HG02943 (cell line): Measurements from ENCODE around the gene ZNF618.

ENCODE experiments used
- ATAC-seq: cut with Tn5 transposase; IDR thresholded peaks from one replicate; pipeline ENCODE4 v1.9.1; 2021; ENCODE audit warnings: mild to moderate bottlenecking, low read depth, moderate library complexity; ENCODE audit not compliant: unreplicated experiment

Gene ZNF618

GRCh38 chr9:114089206-114089840, 213.2 kb downstream of the ZNF618 start:
- ATAC-seq, result no peak

GRCh38 chr9:114090798-114091197, 214.7 kb downstream of the ZNF618 start:
- no peak for ATAC-seq

GRCh38 chr9:114091711-114092110, 215.6 kb downstream of the ZNF618 start:
- no peak for ATAC-seq

GRCh38 chr9:114092336-114092735, 216.2 kb downstream of the ZNF618 start:
- no peak for ATAC-seq

GRCh38 chr9:114093031-114093471, 216.9 kb downstream of the ZNF618 start:
- no peak for ATAC-seq

- ATAC-seq, result no peak
Measured at GRCh38 chr9:114093761-114094505, 217.8 kb downstream of the ZNF618 start.

- no peak for ATAC-seq
Measured at GRCh38 chr9:114094971-114095370, 218.9 kb downstream of the ZNF618 start.

GRCh38 chr9:114096041-114096511, 220.0 kb downstream of the ZNF618 start:
- no peak for ATAC-seq

GRCh38 chr9:114096866-114097612, 220.9 kb downstream of the ZNF618 start:
- ATAC-seq, result no peak

GRCh38 chr9:114097613-114098020, 221.5 kb downstream of the ZNF618 start:
- no peak for ATAC-seq

- ATAC-seq, result no peak
Measured at GRCh38 chr9:114098021-114098935, 222.2 kb downstream of the ZNF618 start.

- no peak for ATAC-seq
Measured at GRCh38 chr9:114098936-114099668, 223.0 kb downstream of the ZNF618 start, which contains the start of gene KIF12. KIF12 (minus strand) TSS chr9:114099292; CDS start chr9:114099276, 16 bp downstream.

- no peak for ATAC-seq
Measured at GRCh38 chr9:114099669-114100270, 223.7 kb downstream of the ZNF618 start.

- no peak for ATAC-seq
Measured at GRCh38 chr9:114100536-114100935, 224.4 kb downstream of the ZNF618 start.

- ATAC-seq, result no peak
Measured at GRCh38 chr9:114102484-114102883, 226.4 kb downstream of the ZNF618 start.

GRCh38 chr9:114105236-114105635, 229.1 kb downstream of the ZNF618 start:
- no peak for ATAC-seq
